Heart right ventricle (tissue), 16 donors: ENCODE measurements around the gene CDRT15. TPM values are rescaled to one million over a fixed set of nuclear protein-coding genes. Genes with fewer than 3 reads are reported as not detected.
"Not testable (repeated sequence)": the region's sequence is repeated elsewhere in the genome, so short reads cannot be mapped to it uniquely, and the experiment has no call there.

Experiments
- ATAC-seq, 8 donors: fragments of 200-7000 bp; cut with Tn5 transposase; one replicate each; pipeline ENCODE4 v1.9.1; 2020; ENCODE audit warnings: mild to moderate bottlenecking in 8 of 8, moderate library complexity in 8 of 8, moderate number of reproducible peaks in 1 of 8
- DNase-seq, 2 donors: peaks; one replicate each; pipeline ENCODE4 v3.0.0-alpha.2; 2020
- H3K27ac ChIP-seq, 10 donors: fragments of 200-600 bp; sonication (generic) in 2 of 10; one replicate each; pipeline versions ENCODE4 v1.5.0 to v1.8.0; 2020 to 2022; ENCODE audit warnings: mild to moderate bottlenecking in 3 of 10
- H3K27me3 ChIP-seq, 7 donors: fragments of 200-600 bp; one replicate each; pipeline ENCODE4 v1.8.0; 2021 to 2022; ENCODE audit warnings: mild to moderate bottlenecking in 2 of 7
- H3K36me3 ChIP-seq, 9 donors: fragments of 200-600 bp; sonication (generic) in 1 of 9; one replicate each; pipeline versions ENCODE4 v1.5.0 to v1.8.0; 2020 to 2022; ENCODE audit warnings: mild to moderate bottlenecking in 2 of 9
- H3K4me1 ChIP-seq, 9 donors: fragments of 200-600 bp; sonication (generic) in 1 of 9; one replicate each; pipeline versions ENCODE4 v1.5.0 to v1.8.0; 2020 to 2022; ENCODE audit warnings: mild to moderate bottlenecking in 4 of 9
- H3K4me3 ChIP-seq, 10 donors: fragments of 200-600 bp; sonication (generic) in 2 of 10; one replicate each; pipeline versions ENCODE4 v1.5.0 to v1.8.0; 2020 to 2022; ENCODE audit warnings: mild to moderate bottlenecking in 7 of 10, moderate library complexity in 2 of 10
- H3K9me3 ChIP-seq, 11 donors: fragments of 200-600 bp in 10 of 11; sonication (generic) in 2 of 11; one replicate each; pipeline versions ENCODE4 v1.5.0 to v1.8.0; 2013 to 2022; ENCODE audit warnings: mild to moderate bottlenecking in 2 of 11, control low read depth in 1 of 11, moderate library complexity in 1 of 11
- WGBS, 2 donors: extraction: QIAGEN DNeasy Blood & Tissue Kit; methylation state at CpG; one replicate each; pipeline ENCODE4 v1.1.7; 2013; ENCODE audit warnings: inconsistent platforms in 1 of 2; 5-methylcytosine and 5-hydroxymethylcytosine counted together
- intact Hi-C, 10 donors: fragments of 100-400 bp; cut with DNase I; formaldehyde crosslinking; loops; one replicate each; pipeline versions ENCODE4 v1.11.1 to v1.14.2; 2022
- polyA plus RNA-seq, 2 donors: library from polyadenylated mRNA; stranded (reverse); fragments of 200-250 nt; gene quantifications; one replicate each; pipeline ENCODE4 v1.2.3, GENCODE V29; 2013
- total RNA-seq, 10 donors: library from RNA; stranded (reverse); fragmentation: NEBNext Ultra II Directional in 3 of 10; extraction: Animal tissue kit (Norgen Biotek cat#: 25700) in 3 of 10; gene quantifications; one replicate each; pipeline versions ENCODE4 v1.2.1 to v1.2.4, GENCODE V29; 2021 to 2023
- TF ChIP-seq, protein P1 (sequence below), 9 donors: fragments of 200-600 bp; sonication (generic) in 2 of 9; IDR thresholded peaks; one replicate each; pipeline versions ENCODE4 v1.5.0 to v1.8.0; 2021 to 2022; ENCODE audit warnings: antibody characterized with exemption in 9 of 9, mild to moderate bottlenecking in 5 of 9, moderate library complexity in 1 of 9
- donor health status: Arrhythmogenic right ventricular cardiomyopathy.
- donor health status: ischemic (EF 13 %, LVEDD 7.1; RV severe dilation, severe dysfunction).
- donor health status: healthy with polysubstance abuse.
- donor health status: DM: no; HTN: yes; CAD: no.
- donor health status: DM: no; HTN: no; CAD: no.
- donor health status: ischemic (EF 25% LVEDD 6.9; RV normal size, moderate dysfunction).
- donor health status: ischemic (EF 25% LVEDD 5.7; RV mildly dilated, moderate dysfunction).
- donor health status: healthy.
- donor health status: DM: yes; HTN: yes; CAD: no.
- donor health status: Ischemic cardiomyopathy.
- donor health status: ischemic (EF 35%, LVEDD 5.7; RV mildly dilated, moderate dysfunction).
- donor health status: nonischemic (EF 11% LVEDD 7.7; RV severe dilation, severe dysfunction).
- donor health status: DM: yes; HTN: yes; CAD: no.
- donor health status: PGD.
- donor health status: ischemic (EF 29% LVEDD 5.4; RV normal size, mild dysfunction).
- donor health status: nonischemic (EF 23%, LVEDD 6.1; RV moderate dilation, normal function).

The CDRT15 gene
- total and polyA plus RNA-seq, 12 donors = not detected

DNA sequence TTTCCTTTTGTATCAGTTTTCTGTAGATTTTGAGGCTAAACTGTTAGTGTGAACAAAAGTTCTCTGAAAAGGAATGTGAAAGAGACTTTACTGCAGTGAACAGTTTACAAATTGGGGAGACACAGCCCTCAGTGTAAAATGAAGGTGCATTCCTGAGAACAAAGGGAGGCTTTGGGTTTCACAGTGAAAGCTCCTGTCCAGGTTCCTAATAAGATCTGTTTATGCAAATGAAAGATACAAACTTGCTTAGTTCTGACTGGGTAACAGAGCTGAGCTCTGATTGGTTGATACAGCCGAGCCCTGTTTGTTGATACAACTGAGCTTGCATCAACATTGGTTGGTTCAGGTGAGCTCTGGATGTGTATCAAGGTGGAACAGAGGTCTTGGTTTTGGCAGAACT, 8.3 kb upstream of the CDRT15 start:
- WGBS, 2 donors = 86 to 87% methylated on average over 1 of the region's 1 CpG
- intact Hi-C loops = no loop called here
- no peak for ATAC-seq

DNA sequence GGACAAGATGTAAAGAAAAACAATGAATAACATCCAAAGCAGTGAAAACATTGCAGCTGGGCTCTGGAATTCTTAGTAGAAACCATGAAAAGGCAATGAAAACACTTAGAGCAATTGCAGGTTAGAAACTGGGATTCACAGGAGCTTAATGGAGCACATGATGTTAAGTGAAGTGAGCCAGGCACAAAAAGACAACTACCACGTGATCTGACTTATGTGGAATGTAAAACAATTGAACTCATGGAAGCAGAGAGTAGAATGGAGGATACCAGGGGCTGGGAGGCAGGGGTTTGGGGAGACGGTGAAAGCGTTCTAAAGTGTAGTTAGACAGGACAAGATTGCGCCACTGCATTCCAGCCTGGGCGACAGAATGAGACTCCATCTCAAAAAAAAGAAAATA, 2.6 kb upstream of the CDRT15 start:
- H3K27me3 ChIP-seq, intact Hi-C loops, H3K27ac ChIP-seq, H3K36me3 ChIP-seq, H3K4me3 ChIP-seq, H3K4me1 ChIP-seq, H3K9me3 ChIP-seq, DNase-seq, ATAC-seq: not testable (repeated sequence)
- WGBS, 2 donors = 88 to 97% methylated on average over 3 of the region's 5 CpGs

More for the DNA sequence above, 8.3 kb upstream of the CDRT15 start:
- no peaks in the 10 kb centered on the region for H3K4me1 ChIP-seq
- no peak for DNase-seq
- peaks cover 0 to 8% (median 0%) of the 10 kb centered on the region in 7 donors for H3K27me3 ChIP-seq
- TF ChIP-seq, protein P1, sequence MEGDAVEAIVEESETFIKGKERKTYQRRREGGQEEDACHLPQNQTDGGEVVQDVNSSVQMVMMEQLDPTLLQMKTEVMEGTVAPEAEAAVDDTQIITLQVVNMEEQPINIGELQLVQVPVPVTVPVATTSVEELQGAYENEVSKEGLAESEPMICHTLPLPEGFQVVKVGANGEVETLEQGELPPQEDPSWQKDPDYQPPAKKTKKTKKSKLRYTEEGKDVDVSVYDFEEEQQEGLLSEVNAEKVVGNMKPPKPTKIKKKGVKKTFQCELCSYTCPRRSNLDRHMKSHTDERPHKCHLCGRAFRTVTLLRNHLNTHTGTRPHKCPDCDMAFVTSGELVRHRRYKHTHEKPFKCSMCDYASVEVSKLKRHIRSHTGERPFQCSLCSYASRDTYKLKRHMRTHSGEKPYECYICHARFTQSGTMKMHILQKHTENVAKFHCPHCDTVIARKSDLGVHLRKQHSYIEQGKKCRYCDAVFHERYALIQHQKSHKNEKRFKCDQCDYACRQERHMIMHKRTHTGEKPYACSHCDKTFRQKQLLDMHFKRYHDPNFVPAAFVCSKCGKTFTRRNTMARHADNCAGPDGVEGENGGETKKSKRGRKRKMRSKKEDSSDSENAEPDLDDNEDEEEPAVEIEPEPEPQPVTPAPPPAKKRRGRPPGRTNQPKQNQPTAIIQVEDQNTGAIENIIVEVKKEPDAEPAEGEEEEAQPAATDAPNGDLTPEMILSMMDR (IDR thresholded peaks at IDR 0.05) = no peak
- no peak overlapping the region for H3K27ac ChIP-seq
- no peaks in the 10 kb centered on the region for H3K9me3 ChIP-seq
- H3K4me3 ChIP-seq = no peak overlapping the region
- H3K36me3 ChIP-seq = no peaks in the 10 kb centered on the region

DNA sequence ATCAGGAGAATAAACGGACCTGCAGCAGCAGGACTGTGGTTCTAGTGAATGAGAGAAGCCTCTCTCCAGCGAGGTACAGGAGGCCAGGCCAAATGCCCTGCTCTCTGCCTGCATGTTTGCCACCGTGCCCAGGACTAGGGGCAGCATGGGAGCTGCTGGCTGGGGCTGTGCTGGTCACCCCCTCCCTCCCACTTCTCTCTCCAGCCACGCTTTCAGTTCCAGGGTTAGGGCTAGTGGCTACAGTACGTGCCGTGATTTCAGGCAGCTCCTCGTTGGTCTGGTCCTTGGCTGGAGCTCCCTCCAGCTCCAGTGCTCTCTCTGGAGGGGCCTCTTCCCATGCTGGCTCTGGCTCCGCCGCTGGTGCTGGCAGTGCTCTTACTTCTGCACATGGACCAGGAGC, 630 bp downstream of the CDRT15 start:
- 79 to 92% methylated on average over 7 to 9 of the region's 9 CpGs for WGBS, 2 donors
- H3K9me3 ChIP-seq, DNase-seq, H3K4me1 ChIP-seq, intact Hi-C loops, H3K27me3 ChIP-seq, H3K27ac ChIP-seq, H3K36me3 ChIP-seq, H3K4me3 ChIP-seq: not testable (repeated sequence)
- peak in 1 of 8 donors; percentile 41 for ATAC-seq

DNA sequence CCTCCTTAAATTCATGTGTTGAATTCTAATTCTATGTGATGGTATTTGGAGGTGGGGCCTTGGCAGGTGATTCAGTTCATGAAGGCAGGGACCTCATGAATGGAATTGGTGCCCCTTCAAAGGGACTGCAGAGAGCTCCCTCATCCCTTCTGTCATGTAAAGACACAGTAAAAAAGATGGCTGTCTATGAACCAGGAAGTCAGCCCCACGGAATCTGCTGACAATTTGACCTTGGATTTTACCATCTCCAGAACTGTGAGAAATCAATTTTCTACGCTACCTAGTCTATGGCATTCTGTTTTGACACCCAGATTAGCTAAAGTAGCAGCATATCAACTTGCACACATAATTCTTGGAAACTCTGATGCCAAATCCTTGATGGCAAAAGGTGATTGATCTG, 1.6 kb downstream of the CDRT15 start:
- H3K4me3 ChIP-seq, H3K9me3 ChIP-seq, DNase-seq, H3K4me1 ChIP-seq, H3K27ac ChIP-seq, H3K27me3 ChIP-seq, intact Hi-C loops, H3K36me3 ChIP-seq, ATAC-seq: not testable (repeated sequence)
- WGBS, 2 donors = 66 to 96% methylated on average over 2 of the region's 2 CpGs

DNA sequence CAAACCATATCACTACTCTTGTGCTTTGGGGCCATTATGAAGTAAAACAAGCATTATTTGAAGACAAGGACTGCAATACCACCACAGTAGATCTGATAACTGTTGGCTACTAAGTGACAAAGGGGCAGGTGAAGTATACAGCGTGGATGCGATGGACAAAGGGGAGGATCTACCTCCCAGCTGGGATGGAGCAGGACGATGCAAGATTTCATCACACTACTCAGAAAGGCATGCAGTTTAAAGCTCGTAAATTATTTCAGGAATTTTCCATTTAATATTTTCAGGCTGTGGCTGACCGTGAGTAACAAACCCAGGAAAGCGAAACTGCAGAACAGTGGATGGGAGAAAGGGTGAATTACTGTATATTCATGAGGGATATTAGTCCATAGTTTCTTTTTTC, 5.5 kb downstream of the CDRT15 start:
- H3K27ac ChIP-seq, H3K4me1 ChIP-seq, H3K27me3 ChIP-seq, DNase-seq, ATAC-seq, intact Hi-C loops, H3K36me3 ChIP-seq, H3K4me3 ChIP-seq, H3K9me3 ChIP-seq: not testable (repeated sequence)
- WGBS, 2 donors = 84 to 90% methylated on average over 4 of the region's 6 CpGs

DNA sequence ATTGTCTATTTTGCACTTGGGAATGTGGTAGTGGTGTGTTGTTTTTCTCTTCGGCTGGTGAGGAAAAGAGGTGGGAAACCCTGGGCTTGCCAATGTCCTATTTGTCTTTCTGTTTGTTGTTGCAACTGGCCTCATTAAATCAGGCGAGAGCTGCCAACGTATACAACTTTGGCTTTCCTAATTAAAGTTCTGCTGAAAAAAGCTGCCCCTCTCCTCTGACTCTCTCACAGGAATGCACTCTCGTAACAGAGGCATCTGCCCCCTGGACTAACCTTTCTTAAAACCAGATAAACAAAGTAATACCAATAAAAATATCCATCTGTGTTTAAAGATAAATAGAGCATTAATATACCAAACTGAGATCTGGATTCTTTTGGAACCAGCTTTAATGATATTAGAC, 7.8 kb downstream of the CDRT15 start:
- Histone ChIP-seq H3K36me3 (no peaks in the 10 kb centered on the region), H3K27me3 (no peaks in the 10 kb centered on the region), H3K4me1 (no peaks in the 10 kb centered on the region), H3K27ac (no peak overlapping the region), H3K9me3 (no peaks in the 10 kb centered on the region), H3K4me3 (no peak overlapping the region)
- intact Hi-C loops = no loop called here
- no peak for DNase-seq
- 61 to 69% methylated on average over 4 of the region's 4 CpGs for WGBS, 2 donors
- ATAC-seq = no peak
- TF ChIP-seq, protein P1 (IDR thresholded peaks at IDR 0.05) = no peak

DNA sequence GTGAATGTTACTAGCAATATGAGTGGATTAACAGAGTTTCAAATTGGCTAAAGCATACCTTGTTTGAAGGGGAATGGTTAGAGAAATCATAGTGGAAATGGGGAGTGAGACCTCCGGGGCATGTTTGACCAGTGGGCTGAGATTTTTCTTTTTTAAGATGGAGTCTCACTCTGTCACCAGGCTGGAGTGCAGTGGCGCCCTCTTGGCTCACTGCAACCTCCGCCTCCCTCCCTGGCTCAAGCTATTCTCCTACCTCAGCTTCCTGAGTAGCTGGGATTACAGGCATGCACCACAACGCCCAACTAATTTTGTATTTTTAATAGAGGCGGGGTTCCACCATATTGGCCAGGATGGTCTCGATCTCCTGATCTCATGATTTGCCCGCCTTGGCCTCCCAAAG, 9.6 kb downstream of the CDRT15 start:
- Histone ChIP-seq H3K36me3 (no peaks in the 10 kb centered on the region), H3K4me1 (no peaks in the 10 kb centered on the region), H3K27ac (no peak overlapping the region), H3K27me3 (no peaks in the 10 kb centered on the region), H3K4me3 (no peak overlapping the region), H3K9me3 (no peaks in the 10 kb centered on the region)
- TF ChIP-seq, protein P1 (IDR thresholded peaks at IDR 0.05) = no peak
- intact Hi-C loops = no loop called here
- no peak for DNase-seq
- 93 to 97% methylated on average over 7 of the region's 7 CpGs for WGBS, 2 donors
- no peak for ATAC-seq
